Measurements from ENCODE around the gene TRIM25.

GRCh38 chr17:56883616-56884015 lies 30.2 kb downstream of the TRIM25 start:
- TF ChIP-seq, protein P1, sequence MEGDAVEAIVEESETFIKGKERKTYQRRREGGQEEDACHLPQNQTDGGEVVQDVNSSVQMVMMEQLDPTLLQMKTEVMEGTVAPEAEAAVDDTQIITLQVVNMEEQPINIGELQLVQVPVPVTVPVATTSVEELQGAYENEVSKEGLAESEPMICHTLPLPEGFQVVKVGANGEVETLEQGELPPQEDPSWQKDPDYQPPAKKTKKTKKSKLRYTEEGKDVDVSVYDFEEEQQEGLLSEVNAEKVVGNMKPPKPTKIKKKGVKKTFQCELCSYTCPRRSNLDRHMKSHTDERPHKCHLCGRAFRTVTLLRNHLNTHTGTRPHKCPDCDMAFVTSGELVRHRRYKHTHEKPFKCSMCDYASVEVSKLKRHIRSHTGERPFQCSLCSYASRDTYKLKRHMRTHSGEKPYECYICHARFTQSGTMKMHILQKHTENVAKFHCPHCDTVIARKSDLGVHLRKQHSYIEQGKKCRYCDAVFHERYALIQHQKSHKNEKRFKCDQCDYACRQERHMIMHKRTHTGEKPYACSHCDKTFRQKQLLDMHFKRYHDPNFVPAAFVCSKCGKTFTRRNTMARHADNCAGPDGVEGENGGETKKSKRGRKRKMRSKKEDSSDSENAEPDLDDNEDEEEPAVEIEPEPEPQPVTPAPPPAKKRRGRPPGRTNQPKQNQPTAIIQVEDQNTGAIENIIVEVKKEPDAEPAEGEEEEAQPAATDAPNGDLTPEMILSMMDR (IDR thresholded peaks at IDR 0.05), result no peak
- TF ChIP-seq POLR2A (IDR thresholded peaks at IDR 0.05) (no peak), POLR2AphosphoS5 (IDR thresholded peaks at IDR 0.05; ENCODE audit: insufficient read depth in 1 of 2, low read depth in 1 of 2) (no peak)

All from vagina (tissue), 2 donors.